Caco-2 (cell line): ENCODE data around the gene LYRM7. TPM values are rescaled to one million over a fixed set of nuclear protein-coding genes. Genes with fewer than 3 reads are reported as not detected.
"Not testable (repeated sequence)": the region's sequence is repeated elsewhere in the genome, so short reads cannot be mapped to it uniquely, and the experiment has no call there.

Experiments
- BruUV-seq: library from RNA; stranded (reverse); fragments of 400-500 nt; replicated peaks from 2 replicates; lab custom pipeline; 2021; lab: Mats Ljungman, UMichigan
- CTCF ChIA-PET: fragments of 300-600 bp; sonication (Branson Sonifier 250); formaldehyde crosslinking; loops from one replicate; lab custom pipeline; 2022; ENCODE audit warnings: antibody characterized with exemption; lab: Charles Lee
- POLR2A ChIA-PET: fragments of 300-600 bp; sonication (Branson Sonifier 250); formaldehyde crosslinking; loops from one replicate; lab custom pipeline; 2022; ENCODE audit warnings: antibody characterized with exemption; lab: Charles Lee
- DNase-seq, 2 experiments: peaks; one replicate each; pipeline versions ENCODE4 v3.0.0 to v3.0.0-alpha.2; 2020 to 2022
- H3K27me3 ChIP-seq: replicated peaks from 2 replicates; pipeline ENCODE4 v1.6.0; 2011; ENCODE audit warnings: low read length; ENCODE audit not compliant: control insufficient read depth, insufficient read depth
- H3K36me3 ChIP-seq: 2 replicates; pipeline ENCODE4 v1.5.1; 2011; ENCODE audit warnings: low read length; ENCODE audit not compliant: control insufficient read depth, insufficient read depth
- H3K4me1 ChIP-seq: fragments of 250-450 bp; sonication (Bioruptor Pico); 2 replicates; pipeline ENCODE4 v1.5.1; 2020; ENCODE audit warnings: mild to moderate bottlenecking
- H3K4me3 ChIP-seq: 2 replicates; pipeline ENCODE4 v1.5.1; 2011; ENCODE audit warnings: low read depth, mild to moderate bottlenecking, control low read depth, low read length
- H3K9me3 ChIP-seq: fragments of 250-450 bp; sonication (Bioruptor Pico); 2 replicates; pipeline ENCODE4 v1.5.1; 2020; ENCODE audit warnings: mild to moderate bottlenecking, moderate library complexity
- H3K27ac Mint-ChIP-seq: one replicate; pipeline ENCODE4 v1.8.0; 2022; ENCODE audit warnings: mixed read lengths; ENCODE audit not compliant: unreplicated experiment
- H3K27me3 Mint-ChIP-seq: one replicate; pipeline ENCODE4 v1.8.0; 2022; ENCODE audit warnings: mixed read lengths; ENCODE audit not compliant: insufficient read depth, unreplicated experiment
- H3K36me3 Mint-ChIP-seq: one replicate; pipeline ENCODE4 v1.8.0; 2022; ENCODE audit warnings: mild to moderate bottlenecking, mixed read lengths; ENCODE audit not compliant: insufficient read depth, unreplicated experiment
- H3K4me1 Mint-ChIP-seq: one replicate; pipeline ENCODE4 v1.8.0; 2022; ENCODE audit warnings: low read depth, mixed read lengths; ENCODE audit not compliant: unreplicated experiment
- H3K4me3 Mint-ChIP-seq: one replicate; pipeline ENCODE4 v1.8.0; 2022; ENCODE audit warnings: mild to moderate bottlenecking, moderate library complexity, mixed read lengths; ENCODE audit not compliant: unreplicated experiment
- H3K9me3 Mint-ChIP-seq: one replicate; pipeline ENCODE4 v1.8.0; 2022; ENCODE audit warnings: mixed read lengths; ENCODE audit not compliant: unreplicated experiment
- CTCF ChIP-seq, 2 experiments: fragments of 200-600 bp in 1 of 2; IDR thresholded peaks; 1 replicate in 1 of 2; 2 replicates in 1 of 2; pipeline versions ENCODE4 v1.5.1 to v1.8.0; 2011 to 2022; ENCODE audit warnings: antibody characterized with exemption in 1 of 2, control low read depth in 1 of 2, inconsistent platforms in 1 of 2, low read depth in 1 of 2, low read length in 1 of 2, mild to moderate bottlenecking in 1 of 2, moderate library complexity in 1 of 2; ENCODE audit not compliant: insufficient read depth in 1 of 2, severe bottlenecking in 1 of 2, unreplicated experiment in 1 of 2
- intact Hi-C: fragments of 100-400 bp; cut with micrococcal nuclease; formaldehyde crosslinking; loops from one replicate; pipeline ENCODE4 v1.10.0; 2022; ENCODE audit not compliant: unreplicated experiment
- total RNA-seq: library from RNA; stranded (reverse); gene quantifications from 2 replicates; pipeline ENCODE4 v1.2.3, GENCODE V29; 2022

Gene LYRM7
- total RNA-seq, 1 experiment from 2014 or later, result 14.9 TPM

GRCh38 chr5:131185523-131186104 is 14.9 kb downstream of the LYRM7 start:
- no peak for DNase-seq
- Mint-ChIP-seq H3K4me1 (no peaks in the 10 kb centered on the region), H3K27me3 (no peaks in the 10 kb centered on the region), H3K36me3 (no peaks in the 10 kb centered on the region), H3K27ac (no peak overlapping the region), H3K4me3 (no peak overlapping the region), H3K9me3 (no peaks in the 10 kb centered on the region)
- TF ChIP-seq CTCF (IDR thresholded peaks at IDR 0.05; ENCODE audit: insufficient read depth in 1 of 2, low read depth in 1 of 2, low read length in 1 of 2, severe bottlenecking in 1 of 2, unreplicated experiment in 1 of 2), result no peak
- Histone ChIP-seq H3K9me3 (no peaks in the 10 kb centered on the region), H3K4me1 (no peaks in the 10 kb centered on the region), H3K27me3 (no peaks in the 10 kb centered on the region), H3K36me3 (no peaks in the 10 kb centered on the region), H3K4me3 (no peak overlapping the region)
- ChIA-PET POLR2A (no interaction called here), CTCF (no interaction called here)
- no TSS peak for BruUV-seq
- intact Hi-C loops, result no loop called here

GRCh38 chr5:131186561-131187256 is 16.0 kb downstream of the LYRM7 start:
- no peaks in the 10 kb centered on the region for H3K9me3 ChIP-seq
- Mint-ChIP-seq H3K27me3 (no peaks in the 10 kb centered on the region), H3K27ac (no peak overlapping the region), H3K36me3 (no peaks in the 10 kb centered on the region), H3K4me3 (no peak overlapping the region), H3K4me1 (no peaks in the 10 kb centered on the region), H3K9me3 (no peaks in the 10 kb centered on the region)
- CTCF ChIA-PET, result no interaction called here
- no peaks in the 10 kb centered on the region for H3K27me3 ChIP-seq
- H3K4me3 ChIP-seq, result no peak overlapping the region
- DNase-seq, result no peak
- H3K4me1 ChIP-seq, result no peaks in the 10 kb centered on the region
- H3K36me3 ChIP-seq, result no peaks in the 10 kb centered on the region
- TF ChIP-seq CTCF (IDR thresholded peaks at IDR 0.05; ENCODE audit: insufficient read depth in 1 of 2, low read depth in 1 of 2, low read length in 1 of 2, severe bottlenecking in 1 of 2, unreplicated experiment in 1 of 2), result no peak
- POLR2A ChIA-PET, result no interaction called here
- BruUV-seq, result no TSS peak
- intact Hi-C loops, result no loop called here

GRCh38 chr5:131193106-131193505 is 22.4 kb downstream of the LYRM7 start:
- H3K27ac Mint-ChIP-seq, result no peak overlapping the region
- ChIA-PET CTCF (no interaction called here), POLR2A (no interaction called here)
- Histone ChIP-seq H3K4me3 (no peak overlapping the region), H3K27me3 (no peaks in the 10 kb centered on the region), H3K9me3 (no peaks in the 10 kb centered on the region), H3K4me1 (no peaks in the 10 kb centered on the region), H3K36me3 (no peaks in the 10 kb centered on the region; the same call in 1 of the 2 replicates)
- no peak for DNase-seq
- BruUV-seq, result no TSS peak
- no peak overlapping the region for H3K4me3 Mint-ChIP-seq
- H3K4me1 Mint-ChIP-seq, result no peaks in the 10 kb centered on the region
- H3K27me3 Mint-ChIP-seq, result no peaks in the 10 kb centered on the region
- intact Hi-C loops, result no loop called here
- TF ChIP-seq CTCF (IDR thresholded peaks at IDR 0.05; ENCODE audit: insufficient read depth in 1 of 2, low read depth in 1 of 2, low read length in 1 of 2, severe bottlenecking in 1 of 2, unreplicated experiment in 1 of 2), result no peak
- no peaks in the 10 kb centered on the region for H3K36me3 Mint-ChIP-seq
- no peaks in the 10 kb centered on the region for H3K9me3 Mint-ChIP-seq

DNA sequence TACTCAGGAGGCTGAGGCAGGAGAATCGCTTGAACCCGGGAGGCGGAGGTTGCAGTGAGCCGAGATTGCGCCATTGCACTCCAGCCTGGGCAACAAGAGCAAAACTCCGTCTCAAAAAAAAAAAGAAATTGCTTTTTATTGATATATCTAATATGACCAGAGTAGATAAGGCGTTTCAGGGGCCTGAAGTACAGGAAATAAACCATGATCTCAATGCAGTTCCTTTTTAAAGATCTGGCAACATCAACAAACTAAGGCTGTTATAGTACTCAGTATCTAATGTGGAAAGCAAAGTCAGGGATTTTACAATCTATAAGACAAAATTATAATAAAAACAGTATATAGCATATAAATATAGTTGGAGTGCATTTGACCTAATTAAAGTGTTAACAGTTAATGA is 23.2 kb downstream of the LYRM7 start:
- H3K27me3 ChIP-seq, H3K36me3 Mint-ChIP-seq, H3K9me3 Mint-ChIP-seq, H3K4me1 ChIP-seq, H3K4me3 ChIP-seq, DNase-seq, H3K4me1 Mint-ChIP-seq, H3K9me3 ChIP-seq, CTCF ChIA-PET, H3K27ac Mint-ChIP-seq, intact Hi-C loops, BruUV-seq, H3K36me3 ChIP-seq, POLR2A ChIA-PET, H3K27me3 Mint-ChIP-seq, H3K4me3 Mint-ChIP-seq: not testable (repeated sequence)
